HG03025 (cell line): ENCODE results near the gene MPP1.

Source experiments
- ATAC-seq: cut with Tn5 transposase; IDR thresholded peaks from one replicate; pipeline ENCODE4 v1.9.1; 2021; ENCODE audit warnings: mild to moderate bottlenecking, moderate library complexity; ENCODE audit not compliant: unreplicated experiment, low FRiP score

Gene MPP1

DNA sequence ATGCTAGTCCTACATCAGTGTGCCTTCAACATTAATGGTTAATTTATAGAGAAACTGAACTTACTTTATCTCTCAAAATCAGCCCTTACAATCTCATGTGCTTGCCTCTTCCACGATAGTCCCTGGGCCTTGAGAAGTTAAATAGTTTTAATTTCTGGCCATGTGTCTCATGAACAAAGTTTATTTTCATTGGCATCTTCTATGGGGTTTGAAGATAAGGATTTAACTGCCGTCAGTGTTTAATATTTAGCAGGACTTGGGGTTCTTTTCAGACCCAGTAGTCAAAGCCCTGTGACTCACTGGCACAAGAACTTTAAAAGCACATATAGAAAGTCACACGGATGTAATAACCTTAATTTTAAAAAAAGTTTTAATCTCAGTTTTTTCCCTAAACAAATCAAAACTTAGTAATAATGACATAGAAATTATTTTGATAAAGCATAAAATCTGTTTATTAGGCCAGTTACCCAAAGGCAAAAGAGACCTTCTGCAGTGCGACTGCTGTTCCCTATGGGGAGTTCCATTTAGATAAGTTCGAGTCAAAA lies 10.1 kb upstream of the MPP1 start:
- ATAC-seq = no peak

DNA sequence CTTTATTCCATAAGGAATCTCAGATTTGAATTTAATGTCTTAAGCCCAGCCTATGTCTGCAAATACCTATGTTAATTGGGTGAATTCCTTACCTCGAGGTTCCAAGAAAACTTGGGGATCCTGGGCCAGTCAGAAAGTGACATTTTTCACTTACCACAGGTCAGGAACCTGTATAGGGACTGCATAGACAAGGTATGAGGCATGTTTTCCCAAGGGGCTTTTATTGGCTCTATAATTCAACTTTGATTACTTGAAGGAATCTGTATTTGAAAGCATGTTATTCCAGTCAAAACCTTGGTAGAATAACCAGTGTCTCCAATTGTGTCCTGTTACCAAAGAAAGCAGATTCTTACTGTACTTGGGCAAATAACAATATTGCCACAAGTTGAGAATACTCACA lies 8.5 kb upstream of the MPP1 start:
- ATAC-seq = no peak

DNA sequence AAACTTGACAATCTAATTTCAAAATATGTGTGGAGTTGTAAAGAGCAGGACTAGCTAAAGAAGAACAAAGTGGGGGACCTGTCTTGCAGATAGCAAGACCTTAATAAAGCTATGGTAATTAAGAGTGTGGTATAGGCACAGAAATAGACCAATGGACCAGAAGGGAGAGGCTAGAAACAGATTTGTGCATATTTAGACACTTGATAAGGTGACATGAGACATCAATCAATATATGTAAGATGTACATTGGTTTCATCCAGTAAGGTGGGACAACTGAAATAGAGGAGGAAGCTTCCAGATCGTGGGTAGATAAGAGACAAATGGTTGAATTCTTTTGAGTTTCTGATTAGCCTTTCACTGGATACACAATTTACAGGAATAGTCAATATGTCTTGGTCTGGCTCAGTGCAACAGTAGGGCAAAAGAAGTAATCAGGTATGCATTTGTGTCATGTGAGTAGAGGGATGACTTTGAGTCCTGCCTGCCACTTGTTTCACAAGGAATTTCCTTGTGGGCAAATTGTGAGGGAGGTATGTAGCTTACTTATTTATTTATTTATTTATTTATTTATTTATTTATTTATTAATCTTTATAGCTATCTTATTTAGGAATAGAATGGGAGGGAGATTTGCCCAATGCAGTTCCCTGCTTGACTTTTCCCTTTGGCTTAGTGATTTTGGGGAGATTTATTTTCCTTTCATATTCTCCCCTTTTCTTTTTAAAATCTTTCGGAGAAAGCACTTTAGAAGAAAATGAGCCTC lies 7.2 kb upstream of the MPP1 start:
- no peak for ATAC-seq

- no peak for ATAC-seq
These were observed 4.8 kb upstream of the MPP1 start for GRCh38 chrX:154809939-154810665.

- no peak for ATAC-seq
These were observed 1.7 kb upstream of the MPP1 start for GRCh38 chrX:154806837-154807501.

GRCh38 chrX:154805696-154806091 lies 409 bp upstream of the MPP1 start:
- no peak for ATAC-seq

DNA sequence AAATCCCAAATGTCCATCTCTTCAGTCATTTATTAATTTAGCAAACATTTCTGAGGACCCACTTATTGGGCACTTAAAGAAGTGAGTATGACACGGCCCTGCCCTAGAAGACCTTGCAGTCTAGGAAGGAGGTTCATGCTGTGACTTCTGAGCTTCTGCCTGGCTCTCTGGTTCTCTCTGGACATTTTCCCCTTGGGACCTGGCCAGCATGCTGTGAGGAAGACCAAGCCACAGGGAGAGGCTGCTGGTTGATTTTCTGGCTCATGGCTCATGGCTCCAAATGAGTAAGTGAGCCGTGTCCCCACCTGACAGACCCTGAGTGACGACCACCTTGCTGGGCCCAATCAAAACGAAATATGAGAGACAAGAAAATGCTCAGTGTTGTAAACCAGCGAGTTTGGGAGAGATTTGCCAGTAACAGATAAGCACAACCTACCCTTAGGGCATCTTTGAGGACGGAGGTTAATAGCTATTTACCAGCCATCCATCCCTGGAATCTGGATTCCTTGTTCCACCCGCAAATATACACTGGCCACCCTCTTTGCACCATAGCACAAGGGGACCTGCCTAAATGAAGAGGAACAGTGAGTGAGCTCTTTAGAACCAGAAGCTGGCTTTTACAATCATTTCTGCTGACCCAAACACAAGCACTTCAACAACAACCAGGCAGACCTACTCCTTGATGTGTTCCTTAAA lies 876 bp downstream of the MPP1 start:
- no peak for ATAC-seq

- ATAC-seq = no peak
These were observed 2.3 kb downstream of the MPP1 start for GRCh38 chrX:154802947-154803346.

DNA sequence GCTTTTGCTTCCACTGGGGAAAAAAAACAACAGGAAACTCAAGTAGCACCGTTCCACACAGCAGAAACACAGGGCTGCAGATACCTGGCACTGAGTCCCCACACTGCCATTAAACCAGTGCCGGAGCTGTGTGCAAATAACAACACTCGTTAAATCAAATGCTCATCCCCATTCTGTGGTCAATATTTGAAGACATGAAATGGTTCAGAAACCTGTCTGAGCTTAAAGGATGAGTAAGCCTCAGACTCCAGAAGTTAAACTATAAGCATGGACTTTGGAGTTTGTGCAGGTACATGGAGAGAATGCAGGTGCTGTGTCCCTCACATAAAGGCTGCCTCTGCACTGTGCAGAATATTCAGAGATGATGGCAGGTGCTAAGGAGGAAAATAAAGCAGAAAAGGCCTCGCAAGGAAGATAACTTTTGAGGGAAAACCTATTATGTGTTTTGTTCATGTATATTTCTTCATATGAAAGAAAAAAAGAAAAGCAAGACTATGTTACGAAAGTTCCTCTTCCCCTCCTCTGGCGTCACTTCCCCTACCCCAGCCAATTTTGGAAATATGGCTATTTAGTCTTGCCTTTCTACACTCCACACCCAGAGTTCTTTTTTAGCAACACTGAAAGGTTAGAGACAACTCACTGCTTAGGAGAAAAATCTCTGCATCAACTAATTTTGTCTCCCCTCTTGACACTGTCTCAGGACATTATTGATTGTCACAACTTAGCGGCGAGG lies 4.6 kb downstream of the MPP1 start:
- ATAC-seq = no peak

DNA sequence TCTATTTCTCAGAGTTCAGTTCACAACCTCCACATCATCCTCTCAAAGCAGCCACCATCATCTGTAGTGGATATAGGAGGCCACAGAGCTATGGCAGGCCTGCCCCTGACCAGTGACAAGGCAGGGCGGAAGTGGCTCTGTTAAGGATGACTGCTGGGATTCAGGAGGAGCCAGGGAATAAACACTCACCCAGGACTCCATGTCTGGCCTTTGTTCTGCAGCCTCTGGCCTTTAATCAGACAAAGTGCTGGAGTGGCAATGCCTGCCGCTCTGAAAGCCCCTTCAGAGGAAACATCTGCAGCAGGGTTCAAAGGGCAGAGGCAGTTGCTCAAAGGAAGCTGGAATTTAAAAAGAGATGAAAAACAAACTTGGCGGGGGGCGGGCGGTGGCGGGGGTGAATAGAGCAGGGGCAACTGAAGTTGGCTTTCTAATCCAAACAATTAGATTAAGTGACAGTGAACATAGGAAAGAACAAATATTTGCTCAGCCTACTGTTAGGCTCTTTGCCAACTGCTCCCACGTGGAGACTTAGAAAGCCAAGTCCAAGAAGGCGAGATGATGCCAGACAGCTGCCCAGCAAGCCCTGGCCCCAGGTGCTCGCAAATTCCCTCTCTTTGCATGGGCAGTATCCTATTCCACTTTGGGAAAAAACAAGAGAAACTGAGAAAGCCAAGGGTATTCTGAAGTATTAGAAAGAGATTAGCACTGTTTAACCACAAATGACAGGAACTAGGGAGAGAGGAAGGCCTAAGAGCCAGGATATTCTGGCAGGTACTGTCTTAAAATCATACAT lies 5.5 kb downstream of the MPP1 start:
- ATAC-seq = no peak

- no peak for ATAC-seq
These were observed 8.3 kb downstream of the MPP1 start for GRCh38 chrX:154797006-154797405.

DNA sequence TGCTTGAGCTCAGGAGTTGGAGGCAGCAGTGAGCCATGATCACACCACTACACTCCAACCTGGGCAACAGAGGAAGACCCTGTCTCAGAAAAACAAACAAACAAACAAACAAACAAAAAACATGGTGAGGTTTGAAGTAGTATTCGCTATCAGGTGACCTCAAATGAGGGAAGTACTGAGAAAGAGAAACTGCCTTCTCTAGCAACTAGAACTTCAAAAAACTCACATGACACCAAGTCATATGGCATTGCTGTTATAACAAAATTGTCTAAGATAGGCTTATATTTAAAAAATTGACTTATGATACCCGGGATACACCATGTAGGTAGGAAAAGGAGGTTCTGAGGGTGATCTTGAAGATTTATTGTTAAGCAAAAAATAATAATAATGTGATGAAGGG lies 10.3 kb downstream of the MPP1 start:
- no peak for ATAC-seq

DNA sequence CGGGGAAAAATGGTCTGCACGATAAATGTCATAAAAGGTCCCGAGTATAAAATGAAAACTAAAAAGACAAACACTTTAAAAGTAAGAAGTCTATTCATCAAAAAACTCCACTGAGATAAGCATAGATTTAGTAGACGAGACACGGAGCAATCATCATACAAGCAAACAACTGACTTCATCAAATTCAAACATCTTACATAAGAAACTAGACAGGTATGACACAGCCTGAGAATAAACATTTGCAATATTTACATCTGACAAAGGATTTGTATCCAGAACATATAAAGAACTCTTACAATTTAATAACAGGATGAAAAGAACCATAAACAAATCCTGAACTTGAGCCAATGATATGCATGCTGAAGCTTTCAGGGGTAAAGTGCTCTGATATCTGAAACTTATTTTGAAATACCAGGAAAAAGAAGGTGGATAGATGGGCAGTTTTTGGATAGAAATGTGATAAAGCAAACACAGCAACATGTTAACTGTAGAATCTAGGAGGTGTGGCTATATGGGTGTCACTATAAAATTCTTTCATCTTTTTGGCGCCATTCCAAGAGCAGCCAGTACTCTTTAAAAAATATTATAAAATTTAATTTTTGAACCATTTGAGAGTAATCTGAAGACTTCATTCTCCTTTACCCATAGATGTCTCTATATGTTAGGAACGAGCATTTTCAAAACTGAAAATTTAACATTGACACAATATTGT lies 12.0 kb downstream of the MPP1 start:
- ATAC-seq = no peak

DNA sequence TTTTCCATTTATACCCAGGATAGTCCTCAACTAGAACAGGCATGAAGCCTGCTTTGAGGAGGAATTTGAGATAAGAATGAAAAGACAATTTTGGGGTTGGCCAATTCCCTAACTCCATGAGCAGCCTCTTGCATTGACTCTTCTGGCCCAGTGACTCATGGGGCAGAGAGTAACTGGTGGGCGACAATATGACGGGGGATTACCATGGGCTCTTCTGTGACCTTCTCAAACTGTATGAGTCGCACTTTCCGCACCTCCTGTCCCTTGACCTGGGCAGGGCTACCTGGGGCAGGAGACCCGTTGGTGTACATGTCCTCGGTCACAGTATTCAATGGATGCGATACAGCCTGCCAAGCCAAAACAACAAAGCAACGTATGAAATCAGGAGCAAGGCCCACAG lies 13.3 kb downstream of the MPP1 start:
- no peak for ATAC-seq

- no peak for ATAC-seq
These were observed 13.8 kb downstream of the MPP1 start for GRCh38 chrX:154791467-154791866.

DNA sequence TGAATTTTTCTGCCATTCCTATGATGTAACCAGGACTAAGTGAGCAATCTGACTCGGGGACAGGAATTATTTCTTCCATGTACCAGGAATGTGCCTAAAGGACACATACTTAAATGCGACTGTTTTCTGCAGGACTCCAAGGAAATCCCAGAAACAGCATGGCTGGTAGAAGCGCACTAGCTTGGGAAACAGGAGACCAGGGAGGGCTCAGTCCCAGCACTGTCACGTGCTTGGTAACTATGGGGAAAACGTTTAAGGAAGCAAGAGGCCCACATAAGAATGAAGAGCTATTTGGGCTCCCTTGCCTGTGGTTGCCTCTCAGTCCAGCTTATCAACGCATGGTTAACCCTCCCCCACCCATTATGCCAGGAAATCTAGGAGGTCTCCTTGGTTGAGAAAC lies 19.6 kb downstream of the MPP1 start:
- no peak for ATAC-seq

- ATAC-seq = no peak
These were observed 20.9 kb downstream of the MPP1 start for GRCh38 chrX:154784149-154784995.

DNA sequence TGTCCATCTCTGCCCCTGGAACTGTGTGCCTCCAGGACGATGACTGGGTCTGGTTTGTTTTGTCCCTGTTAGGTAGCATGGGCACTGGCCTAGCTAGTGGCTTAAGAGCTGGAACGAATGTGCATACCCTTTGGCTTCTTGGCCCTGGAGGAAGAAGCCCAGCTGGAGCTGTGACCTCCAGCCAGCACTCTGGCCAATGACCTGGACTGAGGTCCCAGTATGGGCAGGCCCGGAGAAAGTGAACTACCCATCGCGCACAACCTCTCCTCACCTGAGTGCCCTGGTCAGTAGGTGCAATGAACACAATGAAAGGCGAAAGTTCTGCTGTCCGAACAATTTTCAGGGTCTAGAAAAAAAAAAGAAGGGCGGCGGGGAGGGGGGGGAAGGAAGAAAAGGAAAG lies 24.3 kb downstream of the MPP1 start:
- no peak for ATAC-seq
